DMS79 (cell line): ENCODE data around the gene PACRG.
"Not testable (repeated sequence)": the region's sequence is repeated elsewhere in the genome, so short reads cannot be mapped to it uniquely, and the experiment has no call there.

ENCODE experiments used
- DNase-seq: peaks from one replicate; lab custom pipeline; 2025; lab: John Stamatoyannopoulos, UW

The PACRG gene

GRCh38 chr6:163314791-163315470 lies 587.2 kb downstream of the PACRG start:
- DNase-seq = no peak

DNA sequence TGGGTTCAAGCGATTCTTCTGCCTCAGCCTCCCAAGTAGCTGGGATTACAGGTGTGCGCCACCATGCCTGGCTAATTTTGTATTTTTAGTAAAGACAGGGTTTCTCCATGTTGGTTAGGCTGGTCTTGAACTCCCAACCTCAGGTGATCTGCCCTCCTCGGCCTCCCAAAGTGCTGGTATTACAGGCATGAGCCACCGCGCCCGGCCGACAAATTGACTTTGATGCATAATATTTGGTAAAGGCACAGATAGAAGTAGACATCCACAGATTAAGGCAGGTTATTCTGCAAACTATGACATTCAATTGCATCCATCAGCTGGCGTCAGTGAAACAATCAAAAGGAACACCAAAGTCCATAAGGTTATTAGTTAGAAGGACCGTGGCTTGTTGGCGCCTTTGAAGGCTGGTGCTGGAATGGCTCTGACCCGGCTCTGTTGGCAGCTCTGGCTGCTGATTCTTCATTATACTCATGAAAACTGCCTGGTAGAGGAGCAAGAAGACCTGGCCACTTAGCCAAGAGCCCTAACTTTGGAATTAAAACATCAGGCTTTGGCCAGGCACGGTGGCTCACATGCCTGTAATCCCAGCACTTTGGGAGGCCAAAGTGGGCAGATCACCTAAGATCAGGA lies 589.2 kb downstream of the PACRG start:
- DNase-seq = not testable (repeated sequence)

DNA sequence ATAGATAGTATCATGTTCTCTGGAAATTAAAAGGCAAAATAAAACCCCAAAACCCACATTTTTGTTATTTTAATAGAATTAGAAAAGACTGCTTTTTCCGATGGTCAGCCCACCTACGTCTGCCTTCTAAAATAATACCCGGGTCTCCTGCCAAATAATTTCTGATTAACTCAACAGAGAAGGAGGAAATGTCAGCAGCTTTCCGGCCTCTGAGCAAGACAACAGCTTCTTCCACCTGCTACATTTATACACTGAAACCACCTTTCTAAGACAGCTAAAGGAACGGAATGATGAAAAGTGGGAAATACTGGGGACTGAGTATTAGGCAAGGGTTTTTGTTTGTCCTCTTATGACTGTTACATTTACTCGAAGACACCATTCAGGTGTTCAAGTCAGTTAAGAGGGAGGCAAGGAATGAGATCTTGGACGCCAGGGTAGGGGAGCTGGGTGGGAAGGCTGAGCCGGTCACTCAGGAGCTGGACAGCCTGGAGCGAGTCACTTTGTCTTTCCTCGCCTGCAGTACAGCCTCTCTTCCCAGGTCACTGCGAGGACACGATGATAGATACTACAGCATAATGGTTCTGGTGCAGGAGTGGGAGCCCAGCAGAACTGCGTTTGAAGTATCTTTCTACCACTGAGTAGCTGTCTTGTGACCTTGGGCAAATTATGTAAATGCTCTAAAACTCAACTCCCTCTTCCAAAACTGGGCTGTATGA lies 590.5 kb downstream of the PACRG start:
- DNase-seq = no peak

DNA sequence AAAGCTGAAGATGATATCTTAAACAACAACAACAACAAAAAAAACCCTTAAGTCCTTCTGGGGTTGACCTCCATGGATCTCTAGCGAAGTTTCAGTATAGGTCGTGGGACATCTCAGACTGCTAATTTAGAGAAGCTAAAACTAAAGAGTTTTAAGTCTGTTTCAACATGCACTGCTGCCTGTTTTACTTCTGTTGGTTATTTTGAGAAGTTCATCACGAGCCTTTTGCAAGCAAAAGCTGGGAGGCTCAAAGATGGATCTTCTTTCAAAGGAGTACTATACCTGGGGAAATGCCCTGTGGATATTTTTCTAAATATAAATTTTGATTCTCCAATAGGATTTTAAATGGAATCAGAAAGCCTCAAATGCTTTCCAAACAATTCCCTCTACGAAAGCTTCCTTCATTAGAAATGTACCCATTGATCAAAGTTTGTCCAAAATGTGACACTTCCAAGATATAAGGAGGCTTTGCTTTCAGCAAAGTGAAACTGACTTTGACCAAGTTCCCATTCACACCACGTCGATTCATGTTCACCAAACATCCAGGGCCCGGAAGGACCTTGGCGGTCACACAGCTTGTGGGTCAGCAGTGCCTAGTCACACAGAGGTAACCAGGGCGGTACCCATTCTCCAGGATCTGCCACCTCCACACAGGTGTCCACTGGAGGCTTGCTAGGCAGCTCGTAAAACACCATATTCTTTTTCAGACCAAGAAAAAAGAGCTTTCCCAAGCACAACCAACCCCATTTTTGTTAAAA lies 592.0 kb downstream of the PACRG start:
- DNase-seq = no peak

DNA sequence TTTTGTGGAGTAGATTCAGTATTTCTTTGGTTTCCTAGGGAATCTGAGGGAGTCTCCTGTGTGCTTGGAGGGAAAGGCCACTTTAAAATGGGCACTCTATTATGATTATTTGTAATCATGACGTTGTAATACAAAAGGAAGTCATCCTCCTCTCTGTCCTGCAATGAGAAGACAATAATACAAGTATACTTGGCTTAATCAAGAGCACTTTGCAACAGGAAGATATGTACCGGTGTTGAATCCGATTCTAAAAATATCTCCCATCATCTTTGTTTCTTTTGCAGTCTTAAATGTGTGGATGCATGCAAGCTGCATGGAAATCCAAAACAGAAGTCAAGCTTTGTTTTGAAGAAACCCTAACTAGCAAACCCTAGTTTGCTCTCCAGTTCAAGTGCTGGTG lies 592.6 kb downstream of the PACRG start:
- DNase-seq = no peak

- DNase-seq = no peak
Observed at GRCh38 chr6:163320804-163321203, 593.0 kb downstream of the PACRG start.

DNA sequence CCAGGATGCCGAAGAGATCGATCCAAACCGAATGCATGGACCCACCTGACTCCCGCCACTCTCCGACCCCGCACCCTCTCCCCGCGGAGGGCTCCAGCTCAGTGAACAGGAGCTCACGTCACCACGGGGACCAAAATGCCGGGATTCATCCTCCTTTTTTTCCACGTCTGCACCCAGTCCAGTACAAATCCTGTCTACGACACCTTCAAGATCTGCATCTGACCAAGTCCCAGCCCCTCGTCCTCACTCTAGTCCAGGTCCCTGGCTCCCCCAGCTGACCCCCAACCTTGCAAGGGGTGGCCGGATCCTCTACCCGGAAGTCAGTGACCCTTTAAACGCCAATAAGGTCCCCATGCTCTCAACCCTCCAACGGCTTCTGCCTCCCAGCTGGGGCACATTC lies 593.9 kb downstream of the PACRG start:
- no peak for DNase-seq

DNA sequence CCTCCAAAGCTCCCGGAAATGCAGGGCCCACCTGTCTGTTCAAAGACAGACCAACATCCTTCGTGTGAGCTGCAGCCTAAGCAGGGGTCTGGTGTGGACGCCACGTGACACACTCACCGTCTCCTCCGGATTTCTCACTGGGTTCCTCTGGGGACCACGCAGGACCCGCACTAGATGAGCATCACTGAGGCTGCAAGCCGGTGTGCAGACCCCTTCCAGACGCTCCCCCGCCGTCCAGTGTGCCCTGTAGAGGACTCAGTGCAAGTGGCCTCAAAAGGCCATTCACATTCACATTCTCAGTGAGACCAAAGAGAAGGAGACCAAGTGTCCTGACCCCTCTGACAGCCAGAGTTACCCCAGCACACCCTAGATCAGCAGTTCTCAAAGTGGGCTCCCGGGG lies 595.5 kb downstream of the PACRG start:
- no peak for DNase-seq

DNA sequence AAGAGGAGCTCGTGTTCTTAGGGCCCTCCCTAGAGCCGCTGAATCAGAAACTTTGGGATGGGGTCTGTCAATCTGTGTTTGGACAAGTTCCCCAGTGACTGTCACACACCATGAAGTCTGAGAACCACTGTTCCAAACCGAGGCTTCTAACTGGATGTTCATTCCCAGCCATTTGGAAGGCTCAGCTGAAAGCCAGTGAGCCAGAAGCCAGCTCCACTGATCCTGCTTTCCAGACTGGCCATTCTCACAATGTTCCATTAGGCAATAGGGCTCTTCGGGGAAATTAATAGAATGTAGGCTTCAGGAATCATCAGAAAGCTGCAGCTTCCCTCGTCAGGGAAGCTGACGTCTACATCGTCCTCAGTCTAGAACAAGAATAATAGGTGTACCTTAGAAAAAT lies 595.9 kb downstream of the PACRG start:
- no peak for DNase-seq

DNA sequence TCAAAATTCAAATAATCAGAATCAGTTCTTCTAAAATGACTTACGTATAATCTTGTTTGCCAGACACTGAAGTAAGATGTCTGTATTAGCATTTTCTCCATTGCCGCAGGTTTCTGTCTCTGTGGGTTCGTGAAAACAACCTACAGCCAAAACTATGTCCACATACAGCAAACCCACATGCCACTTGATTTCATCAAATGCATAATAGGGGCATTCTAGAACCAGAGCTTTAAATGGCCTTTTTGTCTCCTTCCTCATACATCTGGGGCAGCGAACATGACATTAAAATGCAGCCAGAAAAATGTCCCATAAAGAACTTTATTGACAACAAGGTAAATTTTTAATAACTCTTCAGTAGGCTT lies 596.5 kb downstream of the PACRG start:
- DNase-seq = no peak

GRCh38 chr6:163324688-163325389 lies 597.1 kb downstream of the PACRG start:
- DNase-seq = no peak

DNA sequence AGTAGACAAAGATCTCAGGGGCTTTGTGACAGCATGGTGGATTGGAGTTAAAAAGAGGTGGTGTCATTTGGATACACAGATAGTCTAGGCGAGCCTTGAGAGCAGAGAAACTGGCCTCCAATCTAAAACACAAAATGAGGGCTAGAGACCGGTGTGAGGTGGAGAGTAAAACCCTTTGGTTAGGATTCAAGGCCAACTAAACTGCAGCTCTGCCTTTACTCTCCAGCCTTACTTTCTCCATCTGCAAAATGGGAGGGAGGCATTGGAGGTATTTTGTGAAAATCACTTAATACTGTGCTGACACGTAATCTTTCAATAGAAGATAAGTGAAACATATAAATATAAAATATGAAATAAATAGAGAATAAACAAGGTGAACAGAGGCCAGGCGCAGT lies 597.6 kb downstream of the PACRG start:
- DNase-seq = no peak

- no peak for DNase-seq
Observed at GRCh38 chr6:163327165-163327880, 599.5 kb downstream of the PACRG start.

DNA sequence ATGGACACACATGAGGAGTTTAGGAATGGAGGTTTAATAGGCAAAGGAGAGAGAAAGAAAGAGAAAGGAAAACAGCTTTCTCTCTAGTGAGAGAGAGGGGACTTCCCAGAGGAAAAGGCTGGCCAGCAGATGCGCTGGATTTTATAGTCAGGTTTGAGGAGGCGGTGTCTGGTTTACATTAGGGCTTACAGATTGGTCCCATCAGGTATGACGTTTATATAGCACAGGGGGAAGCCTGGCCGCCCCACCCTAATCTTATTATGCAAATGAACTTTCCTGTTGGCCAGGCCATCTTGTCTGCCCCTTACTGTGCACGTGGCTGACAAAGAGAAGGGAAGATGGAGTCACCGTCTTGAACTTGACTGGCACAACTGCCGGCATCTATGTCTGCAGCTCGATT lies 600.1 kb downstream of the PACRG start:
- no peak for DNase-seq

- no peak for DNase-seq
Observed at GRCh38 chr6:163328411-163328810, 600.6 kb downstream of the PACRG start.

DNA sequence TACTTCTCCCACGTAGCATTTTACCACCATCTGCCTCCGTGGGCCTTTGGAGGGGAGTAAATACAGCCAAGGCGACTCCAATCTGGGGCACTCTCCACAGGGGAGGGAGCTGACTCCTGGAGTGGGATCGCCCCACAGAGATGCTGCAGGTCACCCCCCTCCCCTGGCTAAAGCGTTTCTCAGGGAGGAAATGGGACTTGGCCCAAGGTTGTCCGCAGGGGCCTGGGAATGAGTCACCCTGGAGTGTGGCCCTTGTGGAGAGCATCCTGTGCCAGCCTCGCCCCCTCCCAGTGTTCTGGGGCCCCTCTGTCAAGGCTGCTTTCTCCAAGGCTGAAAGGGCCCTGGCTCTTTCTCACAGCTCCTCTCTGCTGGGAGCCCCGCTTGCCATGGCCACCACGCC lies 602.2 kb downstream of the PACRG start:
- DNase-seq = no peak

DNA sequence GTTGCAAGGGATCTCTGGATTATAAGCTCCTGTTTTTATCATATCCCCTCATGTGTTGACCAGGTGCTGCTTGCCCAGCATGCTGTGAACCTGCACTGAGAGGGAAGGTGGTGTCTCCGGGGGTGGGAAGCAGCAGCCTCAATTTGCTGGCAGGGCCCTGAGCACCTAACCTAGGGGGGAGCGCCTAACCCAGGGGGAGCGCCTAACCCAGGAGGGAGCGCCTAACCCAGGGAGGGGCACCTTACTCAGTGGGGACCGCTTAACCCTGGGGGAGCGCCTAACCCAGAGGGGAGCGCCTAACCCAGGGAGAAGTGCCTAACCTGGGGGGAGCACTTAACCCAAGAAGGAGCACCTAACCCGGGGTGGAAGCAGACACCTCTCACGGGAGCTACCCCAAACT lies 603.5 kb downstream of the PACRG start:
- no peak for DNase-seq

DNA sequence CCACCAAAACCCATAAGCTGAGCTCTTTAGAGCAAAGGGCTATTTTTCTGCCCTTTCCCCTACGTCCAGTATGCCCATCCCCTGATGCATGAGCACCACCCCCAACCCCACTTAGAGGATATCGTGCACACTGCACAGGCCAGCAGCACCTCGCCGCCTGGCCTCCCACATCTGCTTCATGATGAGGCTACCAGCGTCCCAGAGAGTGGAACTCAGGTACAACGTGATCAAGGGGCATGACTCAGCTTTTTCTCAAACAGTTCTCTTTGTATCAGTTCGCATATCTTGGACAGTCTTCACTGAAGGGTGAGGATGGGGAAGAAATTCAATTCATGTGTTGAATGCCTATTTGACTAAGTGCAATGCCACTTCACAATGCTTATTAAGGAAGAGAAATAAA lies 604.8 kb downstream of the PACRG start:
- no peak for DNase-seq

DNA sequence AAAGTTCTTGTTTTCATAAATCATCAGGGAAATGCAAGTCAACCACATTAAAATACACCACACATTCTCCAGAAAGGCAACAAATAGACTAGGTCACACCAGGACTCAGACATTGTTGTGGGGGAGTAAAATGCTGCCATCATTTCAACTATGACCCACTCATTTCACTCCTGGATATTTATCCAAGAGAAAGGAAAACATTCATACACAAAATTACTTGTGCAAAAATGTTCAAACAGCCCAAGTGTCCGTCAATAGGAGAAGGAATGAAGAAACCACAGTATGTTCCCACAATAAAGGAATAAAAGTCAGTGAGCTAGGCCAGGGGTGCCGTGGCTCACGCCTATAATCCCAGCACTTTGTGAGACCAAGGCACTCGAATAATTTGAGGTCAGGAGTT lies 605.3 kb downstream of the PACRG start:
- no peak for DNase-seq

- DNase-seq = no peak
Observed at GRCh38 chr6:163333701-163334663, 606.2 kb downstream of the PACRG start.
